SIG-M5 treated with dmso at 0.1 percent for 504 hours (cell line): ENCODE data around the gene ARL3.
A peak's percentile ranks its signal among the peaks of the same experiment; 100 is the strongest.
"Not testable (repeated sequence)": the region's sequence is repeated elsewhere in the genome, so short reads cannot be mapped to it uniquely, and the experiment has no call there.

ENCODE experiments used
- DNase-seq: peaks from one replicate; lab custom pipeline; 2025; ENCODE audit not compliant: unreplicated experiment; lab: John Stamatoyannopoulos, UW

The ARL3 gene

GRCh38 chr10:102738692-102739121, 24.5 kb upstream of the ARL3 start:
- DNase-seq = no peak

- no peak for DNase-seq
These were observed 20.9 kb upstream of the ARL3 start for GRCh38 chr10:102735065-102735562.

DNA sequence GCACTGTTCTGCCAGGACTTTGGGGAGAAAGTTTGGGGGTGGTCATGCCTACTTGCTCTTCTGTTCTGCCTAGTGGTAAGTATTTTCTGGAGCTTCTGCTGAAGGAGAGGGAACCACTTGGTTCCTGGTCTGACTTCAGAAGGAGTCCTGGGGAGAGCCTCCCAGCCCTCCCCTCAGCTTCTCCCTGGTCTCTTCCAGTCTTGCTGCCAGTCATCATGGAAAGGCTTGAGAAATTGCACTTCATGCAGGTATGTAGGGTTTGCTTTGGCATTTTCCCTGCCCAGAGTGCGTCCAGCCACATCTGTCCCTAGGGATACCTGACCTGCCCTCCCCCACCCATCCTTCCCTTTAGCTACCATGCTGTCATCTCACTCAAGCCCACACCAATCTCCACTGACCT, 18.5 kb upstream of the ARL3 start:
- no peak for DNase-seq

DNA sequence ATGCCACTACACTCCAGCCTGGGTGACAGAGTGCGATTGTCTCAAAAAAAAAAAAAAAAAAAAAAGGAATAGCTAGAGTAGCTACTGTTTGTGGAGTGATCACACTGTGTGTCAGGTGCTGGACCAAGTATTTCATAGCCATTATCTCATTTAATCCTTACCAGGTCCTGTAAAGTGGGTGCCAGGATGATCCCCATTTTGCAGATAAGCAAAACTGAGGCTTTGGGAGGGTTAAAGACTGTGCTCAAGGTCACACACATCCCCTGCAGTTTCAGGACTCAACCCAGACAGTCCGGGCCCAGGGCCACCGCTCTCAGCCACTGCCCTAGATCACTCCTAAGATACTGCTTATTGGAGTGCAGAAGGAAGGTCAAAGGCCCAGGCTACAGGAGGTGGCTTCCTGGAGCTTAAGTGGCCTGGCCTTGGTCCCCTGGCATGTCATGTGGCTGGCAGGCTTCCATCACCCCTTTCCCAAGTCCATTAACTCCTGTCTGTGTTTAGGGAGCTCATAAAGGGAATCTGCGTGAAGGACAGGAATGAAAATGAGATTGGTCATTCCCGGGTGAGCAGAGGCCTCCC, 17.1 kb upstream of the ARL3 start:
- no peak for DNase-seq

- DNase-seq = peak; percentile 28
These were observed 15.1 kb upstream of the ARL3 start for GRCh38 chr10:102729029-102730026.

DNA sequence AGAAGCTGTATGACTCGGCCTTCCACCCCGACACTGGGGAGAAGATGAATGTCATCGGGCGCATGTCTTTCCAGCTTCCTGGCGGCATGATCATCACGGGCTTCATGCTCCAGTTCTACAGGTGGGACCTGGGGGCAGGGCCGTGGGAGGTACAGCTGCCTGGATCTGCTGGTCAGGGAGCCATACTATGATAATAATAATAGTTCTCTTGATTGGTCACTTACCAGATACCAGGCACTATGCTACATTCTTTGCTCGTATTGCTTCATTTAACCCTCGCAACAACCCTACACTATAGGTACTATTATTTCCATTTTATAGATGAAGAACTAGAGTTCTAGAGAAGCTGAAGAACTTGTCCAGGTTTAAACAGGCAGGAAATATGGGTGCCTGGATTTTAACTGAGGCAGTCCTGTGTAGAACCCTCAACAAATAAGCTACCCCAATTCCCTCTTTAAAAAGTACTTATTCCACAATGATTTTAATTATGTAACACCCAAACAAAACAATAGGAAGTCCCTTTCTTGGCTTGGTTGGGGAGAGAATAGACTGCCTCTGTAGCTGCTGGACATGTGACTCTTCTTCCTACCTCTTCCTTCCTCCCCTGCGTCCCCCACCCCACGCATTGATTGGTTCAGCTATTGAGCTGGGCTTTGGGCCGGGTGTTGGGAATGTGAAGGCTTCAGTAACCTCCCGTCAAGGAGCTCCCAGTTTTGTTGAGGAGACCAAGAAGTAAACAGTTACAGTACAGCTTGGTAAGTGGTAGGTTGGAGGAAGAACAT, 13.0 kb upstream of the ARL3 start:
- no peak for DNase-seq

- no peak for DNase-seq
These were observed 12.1 kb upstream of the ARL3 start for GRCh38 chr10:102726274-102726673.

- no peak for DNase-seq
These were observed 9.8 kb upstream of the ARL3 start for GRCh38 chr10:102723989-102724388.

DNA sequence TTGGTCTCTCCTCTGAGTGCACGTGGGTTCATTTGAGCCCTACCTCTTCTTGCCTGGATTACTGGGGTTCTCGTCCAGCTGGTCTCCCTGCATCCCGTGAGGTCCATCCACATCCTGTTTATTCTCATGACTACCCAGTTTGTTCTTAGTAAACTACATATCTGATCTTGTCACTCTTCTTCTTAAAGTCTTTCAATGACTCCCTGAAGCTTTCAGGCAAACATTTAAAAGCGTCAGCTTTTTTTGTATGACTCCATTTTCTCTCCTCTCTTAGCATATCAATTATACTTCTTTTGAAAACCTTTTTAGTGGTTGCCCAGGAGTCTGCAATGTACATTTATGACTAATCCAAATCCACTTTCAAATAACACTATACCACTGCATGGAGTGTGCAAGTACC, 7.8 kb upstream of the ARL3 start:
- no peak for DNase-seq

GRCh38 chr10:102720775-102721301, 6.6 kb upstream of the ARL3 start:
- no peak for DNase-seq

- DNase-seq = no peak
These were observed 6.1 kb upstream of the ARL3 start for GRCh38 chr10:102720337-102720736.

DNA sequence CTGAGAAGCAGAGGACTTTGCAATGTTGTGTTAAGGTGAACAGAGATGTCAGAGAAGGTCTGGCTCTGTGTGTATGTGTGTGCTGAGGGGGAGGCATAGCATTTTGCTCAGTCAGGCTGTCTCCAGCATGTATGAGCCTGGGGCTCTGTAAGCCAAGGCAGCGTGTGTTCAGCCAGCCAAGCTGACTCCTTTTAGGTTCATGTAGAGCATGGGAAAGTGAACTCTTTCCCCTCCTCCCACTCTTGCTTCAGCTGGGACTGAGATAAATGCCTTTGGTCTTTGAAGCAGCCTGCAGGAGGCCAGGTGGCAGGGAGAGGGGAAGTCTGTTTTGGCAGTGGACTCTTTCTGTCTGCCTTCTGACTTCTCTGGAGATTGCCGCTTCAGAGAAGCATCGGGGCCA, 4.0 kb upstream of the ARL3 start:
- no peak for DNase-seq

GRCh38 chr10:102716900-102717565, 2.8 kb upstream of the ARL3 start:
- DNase-seq = not testable (repeated sequence)

DNA sequence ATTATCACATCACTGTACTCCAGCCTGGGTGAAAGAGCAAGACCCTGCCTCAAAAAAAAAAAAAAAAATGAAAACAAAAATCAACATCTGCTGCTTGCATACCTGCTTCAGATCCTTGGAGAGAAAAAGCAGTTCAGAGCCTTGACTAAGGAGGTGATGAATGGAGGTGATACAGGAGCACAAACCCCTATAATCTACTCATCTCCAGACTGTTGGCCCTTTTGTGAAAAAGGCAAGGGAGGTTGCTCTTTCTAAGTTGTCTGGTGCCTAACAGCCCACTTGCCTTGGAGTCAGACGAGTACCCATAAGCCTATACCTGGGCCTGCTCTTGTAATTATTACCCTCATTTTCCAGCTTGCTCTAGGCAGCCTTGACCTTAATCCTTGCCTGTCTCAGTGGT, 1.7 kb upstream of the ARL3 start:
- no peak for DNase-seq

DNA sequence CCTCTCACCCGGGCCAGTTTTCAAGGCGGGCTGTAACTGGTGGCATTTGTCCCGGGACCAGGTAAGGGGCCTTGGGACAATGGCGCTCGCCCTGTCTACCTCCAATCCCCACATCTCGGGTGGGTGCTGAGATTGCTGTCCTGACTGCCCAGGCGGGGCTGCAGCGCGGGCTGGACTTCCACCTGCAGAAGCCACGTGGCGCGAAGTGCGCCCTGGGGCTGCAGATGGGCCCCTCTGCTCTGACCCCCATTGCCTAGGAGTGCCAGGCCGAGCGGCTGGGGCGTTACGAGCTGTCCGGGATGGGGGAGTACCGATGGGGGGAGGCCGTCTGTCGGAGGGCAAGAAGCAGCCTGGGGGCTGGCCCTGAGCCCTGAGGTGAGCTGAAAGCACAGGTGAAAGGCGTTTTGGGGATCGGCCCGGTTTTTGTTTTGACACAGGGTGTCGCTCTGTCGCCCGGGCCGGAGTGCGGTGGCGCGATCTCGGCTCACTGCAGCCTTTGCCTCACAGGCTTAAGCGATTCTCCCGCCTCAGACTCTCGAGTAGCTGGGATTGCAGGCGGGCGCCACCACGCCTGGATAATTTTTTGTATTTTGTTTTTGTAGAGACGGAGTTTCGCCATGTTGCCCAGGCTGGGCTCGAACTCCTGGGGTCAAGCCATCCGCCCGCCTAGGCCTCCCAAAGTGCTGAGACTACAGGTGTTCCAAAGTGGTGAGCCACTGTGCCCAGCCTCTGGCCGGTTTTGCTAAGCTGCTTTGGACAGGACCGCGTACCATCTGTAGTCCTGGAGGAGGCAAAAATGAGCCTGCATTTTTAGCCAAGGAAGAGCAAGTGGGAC, 641 bp upstream of the ARL3 start, which contains the start of gene SFXN2:
SFXN2 (plus strand) TSS at position 16 of the 835 bp plus-strand sequence. CDS start 12,001 bp downstream, outside the sequence.
- DNase-seq = no peak

- peak; percentile 68 for DNase-seq
These were observed 721 bp downstream of the ARL3 start for GRCh38 chr10:102713539-102713813.

DNA sequence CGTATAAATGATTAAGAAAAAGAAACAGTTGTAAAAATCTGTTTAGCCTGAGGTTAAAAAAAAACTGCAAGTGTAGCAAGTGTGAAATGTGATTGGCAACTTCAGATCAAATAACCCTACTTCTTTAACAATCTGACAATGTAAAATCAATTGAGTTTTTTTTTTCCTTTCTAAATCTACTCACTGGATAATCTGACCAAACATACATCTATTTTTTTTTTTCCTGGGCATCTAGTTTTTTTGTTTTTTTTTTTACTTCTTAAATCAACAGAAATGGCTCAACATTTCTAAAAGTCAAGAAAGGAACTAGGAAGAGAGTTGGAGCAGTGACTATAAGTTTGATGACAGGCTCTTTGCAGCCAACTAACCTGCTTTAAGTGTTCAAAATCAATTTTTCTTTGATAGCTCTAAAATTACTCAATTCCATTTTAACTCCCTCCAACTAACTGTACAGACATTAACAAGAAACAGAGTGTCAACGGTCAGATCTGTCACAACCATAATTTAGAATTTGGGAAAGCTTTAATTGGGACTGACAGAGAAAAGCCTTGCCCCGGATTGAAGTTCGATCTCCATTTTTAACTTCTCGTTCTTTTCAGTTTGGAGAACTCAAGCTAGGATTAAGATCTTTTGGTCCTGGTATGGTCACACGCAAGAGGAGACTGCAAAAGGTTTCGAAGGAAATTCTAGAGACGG, 1.2 kb downstream of the ARL3 start:
- no peak for DNase-seq

GRCh38 chr10:102712089-102712488, 2.1 kb downstream of the ARL3 start:
- no peak for DNase-seq

GRCh38 chr10:102710609-102711008, 3.6 kb downstream of the ARL3 start:
- DNase-seq = no peak
